Stimulated activated CD4-positive, alpha-beta T cell treated with anti-CD3 and anti-CD28 coated beads, Interleukin-4, amount 100 ng/mL, for 24 hours (primary cell): ENCODE measurements around the gene FAM13A.

ENCODE experiments used
- DNase-seq: peaks from one replicate; pipeline ENCODE4 v3.0.0-alpha.2; 2020

The FAM13A gene

GRCh38 chr4:88804234-88804633 is 252.8 kb downstream of the FAM13A start:
- no peak for DNase-seq

- peak; percentile 8 for DNase-seq
These were observed 253.3 kb downstream of the FAM13A start for GRCh38 chr4:88803600-88804096.

- no peak for DNase-seq
These were observed 254.2 kb downstream of the FAM13A start for GRCh38 chr4:88802585-88803286.

- DNase-seq, result no peak
These were observed 254.8 kb downstream of the FAM13A start for GRCh38 chr4:88802138-88802537.

GRCh38 chr4:88799900-88800299 is 257.1 kb downstream of the FAM13A start:
- no peak for DNase-seq

- DNase-seq, result no peak
These were observed 259.3 kb downstream of the FAM13A start for GRCh38 chr4:88797725-88798124.

- no peak for DNase-seq
These were observed 260.4 kb downstream of the FAM13A start for GRCh38 chr4:88796545-88796944.

GRCh38 chr4:88794952-88795351 is 262.0 kb downstream of the FAM13A start:
- no peak for DNase-seq

GRCh38 chr4:88794087-88794690 is 262.8 kb downstream of the FAM13A start:
- DNase-seq, result no peak

- no peak for DNase-seq
These were observed 263.5 kb downstream of the FAM13A start for GRCh38 chr4:88793475-88793874.

GRCh38 chr4:88792821-88793220 is 264.2 kb downstream of the FAM13A start:
- DNase-seq, result no peak

- DNase-seq, result no peak
These were observed 264.7 kb downstream of the FAM13A start for GRCh38 chr4:88792268-88792781.

GRCh38 chr4:88791274-88791673 is 265.7 kb downstream of the FAM13A start:
- no peak for DNase-seq

GRCh38 chr4:88788895-88789294 is 268.1 kb downstream of the FAM13A start:
- DNase-seq, result no peak

- no peak for DNase-seq
These were observed 268.6 kb downstream of the FAM13A start for GRCh38 chr4:88788424-88788823.

GRCh38 chr4:88786011-88786410 is 271.0 kb downstream of the FAM13A start:
- DNase-seq, result no peak

GRCh38 chr4:88780389-88780788 is 276.6 kb downstream of the FAM13A start:
- DNase-seq, result no peak

- DNase-seq, result no peak
These were observed 277.6 kb downstream of the FAM13A start for GRCh38 chr4:88779431-88779830.

GRCh38 chr4:88775529-88775928 is 281.5 kb downstream of the FAM13A start:
- DNase-seq, result no peak

- no peak for DNase-seq
These were observed 282.0 kb downstream of the FAM13A start for GRCh38 chr4:88775026-88775425.

- DNase-seq, result no peak
These were observed 285.0 kb downstream of the FAM13A start for GRCh38 chr4:88771883-88772450.

GRCh38 chr4:88765729-88766128 is 291.3 kb downstream of the FAM13A start:
- DNase-seq, result no peak

- DNase-seq, result no peak
These were observed 293.9 kb downstream of the FAM13A start for GRCh38 chr4:88763075-88763474.
